GM21390 (cell line): ENCODE measurements around the gene EME1.

Experiments
- ATAC-seq: cut with Tn5 transposase; IDR thresholded peaks from one replicate; pipeline ENCODE4 v1.9.1; 2021; ENCODE audit not compliant: unreplicated experiment

The EME1 gene

DNA sequence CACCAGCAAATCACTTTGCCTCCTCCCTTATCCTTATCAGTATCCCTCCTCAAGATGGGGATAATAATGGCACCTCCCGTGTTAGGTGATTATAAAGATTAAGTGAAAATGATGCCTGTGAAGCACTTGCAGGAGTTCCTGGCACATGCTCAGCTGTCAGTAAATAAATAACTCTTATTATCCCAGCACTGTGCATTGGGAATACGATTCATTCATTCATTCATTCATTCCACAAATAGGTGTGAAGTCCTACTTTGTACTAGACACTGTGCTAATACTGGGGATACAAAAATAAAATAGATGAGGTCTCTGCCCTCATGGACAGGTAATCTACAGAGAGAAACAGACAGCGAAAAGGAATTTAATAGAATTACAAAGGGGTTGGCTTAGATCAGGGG lies 25.1 kb upstream of the EME1 start:
- no peak for ATAC-seq

DNA sequence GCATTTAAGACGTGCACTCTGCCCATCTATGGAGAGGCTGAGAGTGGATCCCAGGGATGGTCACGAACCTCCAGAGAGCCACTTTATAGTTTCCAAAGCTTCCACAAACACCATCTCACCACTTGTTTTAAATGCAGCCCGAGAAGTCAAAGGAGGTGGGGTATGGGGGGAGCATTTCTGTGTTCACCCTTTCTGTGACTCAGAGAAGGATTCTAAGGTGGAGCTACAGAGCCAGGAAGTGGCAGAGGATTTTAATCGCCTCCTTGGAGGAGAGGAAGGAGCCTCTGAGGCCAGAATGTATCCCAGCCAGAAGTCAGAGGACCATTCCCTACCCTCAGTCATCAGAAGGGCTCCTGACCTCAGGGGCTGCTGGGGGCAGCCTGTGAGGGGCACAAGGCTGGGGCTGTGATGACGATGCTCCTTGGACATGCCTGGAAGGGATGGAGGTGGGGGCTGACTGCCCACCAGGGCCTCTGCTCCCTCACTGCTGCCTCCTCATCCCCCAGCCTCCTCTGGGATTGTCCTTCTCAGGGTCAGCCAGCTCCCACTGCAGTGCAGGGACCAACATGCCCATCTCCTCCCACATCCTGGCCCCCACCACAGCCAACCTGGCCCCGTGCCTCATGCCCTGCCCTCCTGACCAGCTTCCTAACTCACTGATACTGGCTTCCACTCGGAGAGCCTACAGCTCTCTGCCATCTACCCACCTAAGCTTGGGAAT lies 24.3 kb upstream of the EME1 start:
- ATAC-seq, result no peak

DNA sequence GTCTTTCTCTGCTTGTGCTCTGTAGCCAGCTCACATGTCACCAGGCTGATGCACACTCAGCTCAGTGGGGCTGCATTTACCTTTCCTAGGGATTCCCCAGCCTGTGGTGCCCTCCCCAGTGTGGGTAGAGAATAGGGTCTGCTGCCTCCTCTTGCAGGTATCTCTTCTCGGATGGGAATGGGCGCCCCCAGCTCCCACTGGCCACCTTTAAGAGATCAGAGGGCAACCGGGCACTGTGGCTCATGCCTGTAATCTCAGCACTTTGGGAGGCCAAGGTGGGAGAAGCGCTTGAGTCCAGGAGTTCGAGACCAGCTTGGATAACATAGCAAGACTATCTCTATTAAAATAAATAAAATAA lies 23.8 kb upstream of the EME1 start:
- ATAC-seq, result no peak

DNA sequence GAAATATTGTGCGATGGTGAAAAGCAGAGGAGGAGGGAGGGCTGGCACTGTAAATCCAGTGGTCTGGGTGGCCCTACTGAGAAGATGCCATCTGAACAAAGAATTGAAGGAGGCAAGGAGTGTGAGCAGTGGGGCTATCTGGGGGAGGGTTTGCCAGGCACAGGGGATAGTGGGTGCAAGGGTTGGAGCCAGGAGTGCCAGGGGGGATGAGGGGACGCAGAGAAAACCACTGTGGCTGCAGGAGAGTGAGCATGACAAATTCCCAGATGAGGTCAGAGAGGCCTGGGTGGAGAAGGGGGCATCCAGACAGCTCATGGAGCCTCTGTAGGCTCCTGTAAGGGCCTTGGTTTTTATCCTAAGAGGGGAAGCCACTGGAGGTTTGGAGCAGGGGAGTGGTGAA lies 22.3 kb upstream of the EME1 start:
- ATAC-seq, result no peak

DNA sequence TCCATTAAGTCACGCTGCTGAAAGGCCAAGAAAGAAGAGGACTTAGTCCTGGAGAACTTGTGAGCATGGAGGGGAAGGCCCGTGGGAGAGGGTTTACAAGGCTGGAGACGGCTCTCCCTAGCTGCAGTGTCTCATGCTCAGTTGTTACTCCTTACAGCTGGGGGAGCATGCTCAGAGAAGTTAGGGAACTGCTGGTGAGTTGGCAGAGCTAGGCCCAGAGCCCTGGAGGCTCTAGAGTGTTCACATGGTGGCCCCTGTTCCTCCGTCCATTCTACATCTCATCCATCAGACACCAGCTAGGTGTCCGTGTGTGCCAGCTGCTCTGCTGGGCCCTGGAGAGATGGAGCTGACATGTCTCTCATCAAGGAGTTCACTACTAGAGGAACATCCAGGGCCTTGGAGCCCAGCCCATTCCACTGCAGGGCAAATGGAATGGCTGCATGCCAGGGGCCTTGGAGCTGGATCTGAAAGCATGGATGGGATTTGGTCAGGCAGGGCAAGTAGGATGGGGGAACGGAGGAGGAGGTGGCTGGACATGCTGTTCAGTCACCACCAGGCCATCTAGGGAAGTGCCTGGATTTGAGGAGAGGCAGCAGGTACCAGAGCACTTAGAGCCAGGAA lies 20.8 kb upstream of the EME1 start:
- no peak for ATAC-seq

DNA sequence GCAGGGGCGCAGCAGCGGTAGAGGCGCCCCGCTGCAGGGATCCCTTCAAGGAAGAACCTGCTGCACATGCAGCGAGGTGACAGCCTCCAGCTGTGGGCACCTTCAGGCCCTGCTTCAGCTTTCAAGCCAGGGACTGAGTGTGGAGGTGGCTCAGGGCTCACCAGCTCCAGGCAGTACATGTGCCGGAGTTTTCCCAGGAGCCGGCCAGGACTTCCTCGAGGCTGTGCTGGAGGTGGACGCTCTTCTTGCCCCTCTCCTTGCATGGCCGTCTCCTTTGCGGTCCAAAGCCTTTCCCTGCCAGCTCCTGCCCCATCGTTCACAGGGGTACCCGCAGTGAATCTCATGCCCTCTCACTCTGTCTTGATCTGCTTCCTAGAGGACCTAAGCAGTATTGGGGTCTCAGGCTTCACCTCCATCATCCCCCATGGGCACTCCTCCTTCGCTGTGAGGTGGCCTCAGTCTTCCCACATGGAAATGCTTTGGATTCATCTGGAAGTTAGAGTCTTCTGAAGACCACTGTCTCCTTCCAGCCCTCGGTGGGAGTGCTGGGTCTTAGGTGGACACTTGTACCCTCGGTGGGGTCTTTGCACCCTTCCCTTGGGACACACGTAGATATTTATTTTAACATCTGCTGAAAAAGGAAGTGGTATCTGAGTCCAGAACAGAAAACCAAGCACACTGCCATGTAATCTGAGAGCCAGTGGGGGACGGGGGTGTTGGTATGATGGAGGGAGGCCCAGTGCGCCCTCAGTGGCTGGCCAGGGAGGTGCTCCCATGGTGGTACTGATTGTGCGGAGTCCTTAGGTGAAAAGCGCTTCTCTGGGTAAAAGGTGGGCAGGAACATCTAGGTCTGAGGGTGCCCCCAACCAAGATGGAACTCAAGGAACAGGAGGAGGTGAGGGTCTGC lies 20.1 kb upstream of the EME1 start:
- ATAC-seq, result no peak

DNA sequence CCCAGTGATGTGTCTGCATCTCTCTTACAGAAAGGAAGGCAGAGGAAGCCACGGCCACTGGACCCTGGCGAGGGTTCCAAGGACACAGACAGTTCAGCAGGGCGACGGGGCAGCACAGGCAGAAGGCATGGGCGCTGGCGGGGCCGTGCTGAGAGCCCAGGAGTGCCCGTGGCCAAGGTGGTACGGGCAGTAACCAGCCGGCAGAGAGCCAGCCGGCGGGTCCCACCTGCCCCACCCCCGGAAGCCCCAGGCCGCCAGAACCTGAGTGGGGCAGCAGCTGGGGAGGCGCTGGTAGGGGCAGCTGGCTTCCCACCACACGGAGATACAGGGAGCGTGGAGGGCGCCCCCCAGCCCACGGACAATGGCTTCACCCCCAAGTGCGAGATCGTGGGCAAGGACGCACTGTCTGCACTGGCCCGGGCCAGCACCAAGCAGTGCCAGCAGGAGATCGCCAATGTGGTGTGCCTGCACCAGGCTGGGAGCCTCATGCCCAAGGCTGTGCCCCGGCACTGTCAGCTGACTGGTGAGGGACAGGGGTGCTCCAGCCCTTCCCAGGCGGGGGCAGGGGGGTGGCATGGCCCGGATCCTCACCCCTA lies 19.3 kb upstream of the EME1 start:
- ATAC-seq, result no peak

DNA sequence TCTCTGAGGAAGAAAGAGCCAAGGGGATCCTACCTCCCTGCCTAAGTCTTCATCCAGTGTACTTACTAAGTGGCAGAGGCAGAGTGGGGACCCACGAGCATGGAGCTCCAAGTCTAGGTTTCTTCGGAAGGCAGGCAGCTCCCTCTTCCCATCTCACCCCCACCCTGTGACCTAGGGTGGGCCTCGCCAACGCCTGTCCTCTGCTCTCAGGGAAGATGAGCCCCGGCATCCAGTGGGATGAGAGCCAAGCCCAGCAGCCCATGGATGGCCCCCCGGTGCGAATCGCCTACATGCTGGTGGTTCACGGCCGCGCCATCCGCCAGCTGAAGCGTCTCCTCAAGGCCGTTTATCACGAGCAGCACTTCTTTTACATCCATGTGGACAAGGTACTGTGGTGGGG lies 18.8 kb upstream of the EME1 start:
- ATAC-seq, result no peak

DNA sequence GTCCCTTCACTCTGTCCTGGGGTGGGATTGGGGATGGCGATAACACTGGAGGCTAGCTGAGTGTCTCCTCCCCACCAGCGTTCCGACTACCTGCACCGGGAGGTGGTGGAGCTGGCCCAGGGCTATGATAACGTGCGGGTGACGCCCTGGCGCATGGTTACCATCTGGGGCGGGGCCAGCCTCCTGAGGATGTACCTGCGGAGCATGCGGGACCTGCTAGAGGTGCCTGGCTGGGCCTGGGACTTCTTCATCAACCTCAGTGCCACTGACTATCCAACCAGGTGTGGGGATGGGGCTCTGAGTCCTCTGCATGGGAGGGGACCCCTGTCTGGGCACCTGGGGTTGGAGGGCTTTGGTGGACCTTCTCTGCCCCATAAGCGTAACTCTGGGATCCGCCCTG lies 18.3 kb upstream of the EME1 start:
- ATAC-seq, result no peak

DNA sequence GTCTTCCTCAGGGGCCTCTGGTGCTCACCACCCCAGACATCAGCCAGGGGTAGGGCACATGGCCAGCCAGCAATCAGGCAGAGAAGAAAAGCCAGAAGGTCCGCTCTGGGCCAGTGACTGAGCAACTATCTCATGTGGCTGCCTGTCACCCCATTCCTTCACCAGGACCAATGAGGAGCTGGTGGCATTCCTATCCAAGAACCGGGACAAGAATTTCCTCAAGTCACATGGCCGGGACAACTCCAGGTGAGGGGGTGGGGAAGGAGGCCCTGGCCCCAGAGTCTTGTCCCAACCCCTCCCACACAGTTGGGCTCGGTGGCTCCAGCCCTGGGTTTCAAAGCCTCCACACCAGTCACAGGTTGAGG lies 17.7 kb upstream of the EME1 start:
- ATAC-seq, result no peak

DNA sequence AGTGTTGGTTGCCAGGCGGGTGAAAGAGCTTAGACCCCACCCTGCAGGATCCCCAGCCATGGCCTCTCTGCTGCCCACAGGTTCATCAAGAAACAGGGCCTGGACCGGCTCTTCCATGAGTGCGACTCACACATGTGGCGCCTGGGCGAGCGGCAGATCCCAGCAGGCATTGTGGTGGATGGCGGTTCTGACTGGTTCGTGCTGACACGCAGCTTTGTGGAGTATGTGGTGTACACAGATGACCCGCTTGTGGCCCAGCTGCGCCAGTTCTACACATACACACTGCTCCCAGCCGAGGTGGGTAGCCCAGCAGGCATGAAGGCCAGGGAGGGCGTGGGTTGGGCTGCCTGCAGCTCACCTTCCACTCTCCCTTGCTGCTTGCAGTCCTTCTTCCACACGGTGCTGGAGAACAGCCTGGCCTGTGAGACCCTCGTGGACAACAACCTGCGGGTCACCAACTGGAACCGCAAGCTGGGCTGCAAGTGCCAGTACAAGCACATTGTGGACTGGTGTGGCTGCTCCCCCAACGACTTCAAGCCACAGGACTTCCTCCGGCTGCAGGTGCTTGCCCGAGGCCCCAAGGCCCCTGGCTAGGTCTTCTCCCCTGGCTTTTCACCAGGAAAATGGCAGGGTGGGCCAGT lies 17.2 kb upstream of the EME1 start:
- ATAC-seq, result no peak

DNA sequence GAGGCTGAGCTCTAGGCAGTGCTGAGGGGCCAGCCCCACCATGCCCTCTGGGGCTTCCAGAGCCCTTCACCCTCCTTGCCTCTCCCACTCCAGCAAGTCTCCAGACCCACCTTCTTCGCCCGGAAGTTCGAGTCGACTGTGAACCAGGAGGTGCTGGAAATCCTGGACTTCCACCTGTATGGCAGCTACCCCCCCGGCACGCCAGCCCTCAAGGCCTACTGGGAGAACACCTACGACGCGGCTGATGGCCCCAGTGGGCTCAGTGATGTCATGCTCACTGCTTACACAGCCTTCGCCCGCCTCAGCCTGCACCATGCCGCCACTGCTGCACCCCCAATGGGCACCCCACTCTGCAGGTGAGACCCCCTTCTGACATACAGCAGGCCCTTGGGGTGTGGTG lies 16.6 kb upstream of the EME1 start:
- no peak for ATAC-seq

DNA sequence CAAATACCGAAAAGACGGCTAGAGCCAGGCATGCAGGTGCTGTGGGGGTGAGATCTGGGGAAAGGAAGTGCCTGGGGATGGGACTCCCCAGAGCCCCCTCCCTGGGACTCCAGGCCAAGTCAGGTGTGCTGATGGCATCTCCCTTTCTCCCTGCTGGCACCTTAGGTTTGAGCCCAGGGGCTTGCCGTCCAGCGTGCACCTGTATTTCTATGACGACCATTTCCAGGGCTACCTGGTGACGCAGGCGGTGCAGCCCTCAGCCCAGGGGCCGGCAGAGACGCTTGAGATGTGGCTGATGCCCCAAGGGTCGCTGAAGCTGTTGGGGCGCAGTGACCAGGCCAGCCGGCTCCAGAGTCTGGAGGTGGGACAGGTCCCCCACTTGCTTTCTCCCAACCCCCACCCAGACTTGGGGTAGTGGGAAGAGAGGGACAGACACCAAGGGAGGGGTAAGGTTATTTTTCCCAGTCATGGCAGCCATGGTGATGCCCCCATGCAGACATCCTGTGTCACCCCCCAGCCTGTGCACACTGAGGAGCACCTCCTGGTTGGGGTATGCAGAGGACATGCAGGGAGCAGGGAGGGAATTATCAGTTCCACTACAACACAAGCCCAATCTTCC lies 16.0 kb upstream of the EME1 start:
- ATAC-seq, result no peak

DNA sequence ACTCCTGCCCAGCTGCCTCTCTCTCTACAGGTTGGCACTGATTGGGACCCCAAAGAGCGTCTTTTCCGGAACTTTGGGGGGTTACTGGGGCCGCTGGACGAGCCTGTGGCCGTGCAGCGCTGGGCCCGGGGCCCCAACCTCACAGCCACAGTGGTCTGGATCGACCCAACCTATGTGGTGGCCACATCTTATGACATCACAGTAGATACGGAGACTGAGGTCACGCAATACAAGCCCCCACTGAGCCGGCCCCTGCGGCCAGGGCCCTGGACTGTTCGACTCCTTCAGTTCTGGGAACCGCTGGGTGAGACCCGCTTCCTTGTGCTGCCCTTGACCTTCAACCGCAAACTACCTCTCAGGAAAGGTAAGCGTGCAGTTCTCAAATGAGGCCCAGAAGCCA lies 14.9 kb upstream of the EME1 start:
- no peak for ATAC-seq

DNA sequence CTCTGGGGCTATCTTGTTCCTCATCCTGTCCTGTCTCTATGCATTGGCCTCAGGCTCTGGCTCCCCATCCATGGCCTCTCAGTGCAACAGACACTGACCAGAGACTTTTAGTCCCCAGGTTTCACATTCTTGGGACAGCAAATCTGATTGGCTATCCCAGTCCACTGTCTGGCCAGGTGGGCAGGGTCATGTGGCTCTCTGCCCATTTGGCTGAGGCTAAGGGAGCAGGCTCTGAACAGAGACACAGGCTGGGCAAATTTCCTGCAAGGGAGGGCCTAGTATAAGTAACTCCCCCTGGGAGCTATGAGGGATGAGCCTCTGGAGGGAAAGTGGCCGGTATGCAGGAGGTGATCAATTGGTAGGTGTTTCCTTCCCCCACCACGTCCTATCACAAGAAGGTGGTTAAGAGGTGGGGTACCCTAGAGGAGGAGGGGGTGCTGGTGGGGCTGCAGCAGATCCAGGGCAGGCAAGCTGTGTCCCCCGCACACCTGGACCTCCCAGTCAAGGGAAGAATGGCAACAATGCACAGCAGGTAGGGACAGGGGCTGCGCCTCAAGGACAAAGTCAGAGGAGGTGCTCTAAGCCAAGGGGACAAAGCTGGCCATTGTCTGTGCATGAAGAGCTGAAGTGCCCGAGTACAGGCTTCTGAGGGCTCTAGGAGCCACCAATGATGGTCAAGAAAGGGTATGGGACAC lies 13.9 kb upstream of the EME1 start:
- no peak for ATAC-seq

DNA sequence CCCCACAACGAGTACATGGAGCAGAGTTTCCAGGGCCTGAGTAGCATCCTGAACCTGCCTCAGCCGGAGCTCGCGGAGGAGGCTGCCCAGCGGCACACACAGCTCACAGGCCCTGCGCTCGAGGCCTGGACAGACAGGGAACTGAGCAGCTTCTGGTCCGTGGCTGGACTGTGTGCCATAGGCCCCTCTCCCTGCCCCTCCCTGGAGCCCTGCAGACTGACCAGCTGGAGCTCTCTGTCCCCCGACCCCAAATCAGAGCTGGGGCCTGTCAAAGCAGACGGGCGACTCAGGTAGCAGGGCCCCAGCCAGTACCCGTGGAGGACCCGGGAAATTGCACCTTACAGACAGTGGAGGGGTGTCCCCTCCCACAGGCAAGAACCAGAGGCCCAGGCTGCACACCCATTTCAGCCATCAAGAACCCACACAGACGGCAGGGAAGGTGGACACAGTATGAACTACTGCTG lies 13.0 kb upstream of the EME1 start:
- ATAC-seq, result no peak

DNA sequence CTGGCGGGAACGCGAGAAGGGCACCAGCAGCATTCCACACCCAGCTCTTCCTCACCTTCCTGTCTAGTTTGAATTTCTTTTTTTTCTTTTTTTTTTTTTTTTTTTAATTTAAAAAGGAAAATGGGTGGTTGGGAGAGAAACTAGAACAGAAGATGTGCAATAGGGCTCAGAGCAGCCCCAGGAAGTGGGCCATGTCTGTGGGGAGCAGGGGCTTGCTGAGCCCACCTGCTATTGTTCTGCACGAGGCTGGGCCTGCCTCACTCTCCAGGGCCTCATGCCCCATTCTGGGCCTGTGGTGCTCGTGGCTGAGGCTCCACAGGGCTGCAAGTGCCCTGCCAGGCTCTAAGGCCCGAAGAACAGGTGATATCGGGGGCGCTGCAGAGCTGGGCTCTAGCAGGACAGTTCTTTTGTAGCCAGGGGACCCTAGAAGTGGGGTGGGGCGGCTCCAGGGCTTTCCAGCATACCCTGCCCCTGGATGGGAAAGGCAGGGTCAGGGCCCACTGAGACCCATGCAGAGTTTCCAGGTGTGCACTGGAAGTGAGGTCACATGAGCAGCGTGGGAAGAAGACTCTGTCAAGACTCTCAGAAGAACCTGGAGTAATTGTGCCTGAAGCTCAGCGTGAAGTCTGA lies 12.4 kb upstream of the EME1 start:
- ATAC-seq, result no peak

DNA sequence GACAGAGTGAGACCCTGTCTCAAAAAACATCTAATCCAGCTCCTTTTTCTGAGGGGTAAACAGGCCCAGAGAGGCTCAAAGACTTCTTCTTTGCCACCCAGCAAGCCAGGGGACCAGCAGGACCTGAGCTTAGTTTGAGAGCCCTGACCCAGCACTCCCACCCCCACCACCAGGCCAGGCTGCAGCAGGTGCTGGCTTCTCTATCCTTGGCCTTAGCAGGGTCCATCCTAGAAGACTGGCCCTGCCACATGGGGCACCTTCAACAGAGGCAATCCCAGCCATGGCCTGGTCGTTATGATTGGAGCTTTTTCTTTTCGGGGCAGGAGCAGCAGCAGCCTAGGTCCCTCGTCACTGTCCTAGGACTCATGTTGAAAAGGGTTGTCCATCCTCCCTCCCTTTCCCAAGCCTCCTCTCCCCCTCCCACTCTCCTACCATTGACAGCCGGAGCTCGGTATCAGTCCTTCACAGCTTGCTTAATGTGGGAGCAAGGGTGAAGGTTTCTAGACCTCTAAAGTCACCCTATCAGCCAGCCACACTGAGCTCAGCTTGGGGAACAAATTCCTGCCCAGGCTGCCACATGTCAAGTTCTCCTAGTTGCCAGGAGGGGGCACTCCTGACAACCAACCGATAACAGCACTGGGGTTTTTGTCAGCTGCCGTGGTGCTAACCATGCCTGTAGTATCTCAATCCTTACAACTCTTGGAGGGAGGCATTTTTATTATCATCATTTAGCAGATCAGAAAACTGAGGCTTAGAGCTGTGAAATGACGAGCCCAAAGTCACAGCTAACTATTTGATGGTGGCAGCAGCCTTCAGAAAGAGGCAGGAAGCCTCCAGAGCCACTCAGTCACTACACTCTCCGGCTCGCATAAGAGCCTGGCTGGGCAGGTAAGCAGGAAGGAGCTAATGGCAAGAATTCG lies 11.2 kb upstream of the EME1 start:
- ATAC-seq, result no peak

DNA sequence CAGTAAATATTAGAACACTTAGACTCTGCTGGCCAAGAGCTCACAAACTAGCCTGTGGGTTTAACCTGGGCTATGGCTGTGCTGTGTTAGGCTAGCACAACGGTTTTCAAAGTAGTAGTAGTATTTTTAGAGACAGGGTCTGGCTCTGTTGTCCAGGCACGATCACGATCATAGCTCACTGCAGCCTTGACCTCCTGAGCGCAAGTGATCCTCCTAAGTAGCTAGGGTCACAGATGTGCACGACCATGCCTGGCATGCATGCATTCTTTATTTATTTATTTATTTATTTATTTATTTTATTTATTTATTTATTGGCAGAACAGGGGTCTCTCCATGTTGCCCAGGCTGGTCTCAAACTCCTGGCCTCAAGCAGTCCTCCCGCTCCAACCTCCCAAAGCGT lies 10.4 kb upstream of the EME1 start:
- no peak for ATAC-seq
